ENCODE results near the gene ASCC1. TPM values are rescaled to one million over a fixed set of nuclear protein-coding genes. Genes with fewer than 3 reads are reported as not detected.
A peak's percentile ranks its signal among the peaks of the same experiment; 100 is the strongest.
"Not testable (repeated sequence)": the region's sequence is repeated elsewhere in the genome, so short reads cannot be mapped to it uniquely, and the experiment has no call there.

ASCC1 gene
- total RNA-seq, 3 donors from 2014 or later = 33.8 to 37.0 (median 34.3) TPM

DNA sequence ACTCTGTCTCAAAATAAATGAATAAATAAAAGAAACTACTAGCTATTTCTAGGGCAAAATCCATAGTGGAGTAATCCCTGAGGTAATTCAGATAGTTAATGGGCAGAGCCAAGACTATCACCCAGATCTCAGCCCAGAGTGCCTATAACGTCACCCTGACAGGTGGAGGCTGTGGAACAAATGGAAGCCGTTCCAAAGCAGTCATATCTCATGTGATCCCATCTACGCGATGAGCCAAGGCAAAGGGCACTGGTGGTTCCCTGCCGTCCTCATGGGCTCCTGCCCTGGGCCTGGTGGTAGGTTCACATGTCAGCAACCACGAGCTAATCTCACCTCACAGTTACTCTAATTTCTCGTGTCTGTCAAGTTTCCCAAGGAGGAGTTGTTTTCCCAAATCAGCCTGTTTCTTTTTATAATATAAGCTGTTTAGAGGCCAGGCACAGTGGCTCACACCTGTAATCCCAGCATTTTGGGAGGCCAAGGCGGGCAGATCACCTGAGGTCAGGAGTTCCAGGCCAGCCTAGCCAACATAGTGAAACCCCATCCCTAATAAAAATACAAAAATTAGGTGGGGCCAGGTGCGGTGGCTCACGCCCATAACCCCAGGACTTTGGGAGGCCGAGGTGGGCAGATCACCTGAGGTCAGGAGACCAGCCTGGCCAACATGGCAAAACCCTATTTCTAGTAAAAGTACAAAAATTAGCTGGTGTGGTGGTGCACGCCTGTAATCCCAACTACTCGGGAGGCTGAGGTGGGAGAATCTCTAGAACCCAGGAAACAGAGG is 22.5 kb upstream of the ASCC1 start:
- Mint-ChIP-seq H3K36me3 (ENCODE audit: insufficient read depth) (peaks cover 20% of the 10 kb centered on the region), H3K27me3 (ENCODE audit: low read depth) (no peaks in the 10 kb centered on the region), H3K9me3 (no peaks in the 10 kb centered on the region), H3K4me3 (no peak overlapping the region), H3K4me1 (ENCODE audit: low read depth) (peaks cover 29% of the 10 kb centered on the region)
- DNase-seq (no peak), ATAC-seq (no peak)

DNA sequence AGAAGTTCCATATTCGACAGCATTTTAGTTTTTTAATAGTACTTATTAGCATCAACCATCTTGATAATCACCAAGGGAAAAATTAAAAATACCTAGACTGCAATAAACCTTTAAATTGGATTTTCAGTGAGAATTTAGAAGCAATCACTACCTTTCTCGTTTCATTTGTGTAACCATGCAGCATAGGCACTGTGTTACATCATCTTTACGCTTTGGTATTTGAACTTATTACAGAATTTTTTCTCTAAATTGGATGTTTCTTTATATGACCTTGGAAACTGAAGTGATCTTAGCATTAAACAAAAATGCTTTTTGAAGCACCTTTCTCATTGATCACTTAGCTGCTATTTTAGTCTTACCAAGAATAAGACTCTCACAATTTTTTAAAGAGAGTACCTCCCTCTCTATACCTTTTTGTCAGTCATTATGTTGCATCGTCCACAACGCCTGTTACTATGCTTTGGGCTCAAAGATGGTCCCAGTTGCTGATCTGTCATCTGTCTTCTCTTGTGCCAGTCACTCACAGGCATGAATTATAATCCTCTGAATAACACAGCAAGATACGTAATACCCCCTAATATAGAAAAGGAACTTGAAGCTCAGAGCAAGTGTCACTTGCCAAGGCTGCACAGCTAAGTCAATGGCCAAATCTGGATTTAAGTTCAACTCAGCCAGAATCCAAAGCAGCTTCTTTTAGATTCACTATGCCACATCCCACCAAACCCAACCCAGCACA is 19.6 kb upstream of the ASCC1 start:
- no peak for ATAC-seq
- H3K4me1 Mint-ChIP-seq (ENCODE audit: low read depth) = peaks cover 8% of the 10 kb centered on the region
- no peak overlapping the region for H3K4me3 Mint-ChIP-seq
- no peak for DNase-seq
- no peaks in the 10 kb centered on the region for H3K27me3 Mint-ChIP-seq (ENCODE audit: low read depth)
- no peaks in the 10 kb centered on the region for H3K9me3 Mint-ChIP-seq
- H3K36me3 Mint-ChIP-seq (ENCODE audit: insufficient read depth) = peaks cover 30% of the 10 kb centered on the region

DNA sequence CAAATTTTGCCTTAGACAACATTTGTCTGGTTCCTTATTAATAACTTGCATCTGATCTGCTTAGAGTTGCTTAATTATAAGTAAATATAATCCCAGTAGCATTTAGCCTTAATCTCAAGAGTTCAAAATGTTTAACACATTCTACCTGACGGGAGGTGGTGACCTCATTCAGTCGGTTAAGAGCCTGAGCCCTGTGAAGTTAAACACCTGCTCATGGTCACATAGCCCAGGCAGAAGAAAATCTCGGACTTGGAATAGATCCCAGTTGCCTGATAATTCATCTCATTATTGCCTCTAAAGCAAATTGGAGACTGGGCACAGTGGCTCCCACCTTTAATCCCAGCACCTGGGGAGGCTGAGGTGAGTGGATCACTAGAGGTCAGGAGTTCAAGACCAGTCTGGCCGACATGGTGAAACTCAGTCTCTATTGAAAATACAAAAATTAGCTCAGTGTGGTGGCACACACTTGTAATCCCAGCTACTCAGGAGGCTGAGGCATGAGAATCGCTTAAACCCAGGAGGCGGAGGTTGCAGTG is 18.6 kb upstream of the ASCC1 start:
- no peaks in the 10 kb centered on the region for H3K9me3 Mint-ChIP-seq
- H3K4me1 Mint-ChIP-seq (ENCODE audit: low read depth) = peaks cover 8% of the 10 kb centered on the region
- H3K36me3 Mint-ChIP-seq (ENCODE audit: insufficient read depth) = peaks cover 30% of the 10 kb centered on the region
- no peak for DNase-seq
- no peaks in the 10 kb centered on the region for H3K27me3 Mint-ChIP-seq (ENCODE audit: low read depth)
- H3K4me3 Mint-ChIP-seq = no peak overlapping the region
- no peak for ATAC-seq

DNA sequence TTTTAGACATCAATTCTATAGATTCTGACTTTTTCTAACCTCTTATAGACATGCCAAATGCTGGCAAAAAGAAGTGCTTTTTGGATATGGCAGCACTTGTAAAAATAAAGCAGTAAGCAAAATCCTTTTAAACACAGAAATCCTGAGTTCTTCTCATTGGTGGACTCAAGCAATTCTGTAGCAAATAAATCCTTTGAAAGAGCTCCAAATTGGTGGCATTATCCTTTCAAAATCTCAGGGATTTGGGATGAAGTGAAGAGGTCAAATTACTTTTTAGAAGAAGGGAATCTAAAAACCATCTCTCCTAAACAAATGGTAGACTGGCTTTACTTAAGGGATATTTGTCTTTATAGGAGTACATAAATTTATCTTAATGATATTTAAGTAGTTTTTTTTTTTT is 17.5 kb upstream of the ASCC1 start:
- Mint-ChIP-seq H3K36me3 (ENCODE audit: insufficient read depth) (peaks cover 34% of the 10 kb centered on the region), H3K4me3 (no peak overlapping the region), H3K9me3 (no peaks in the 10 kb centered on the region), H3K4me1 (ENCODE audit: low read depth) (peaks cover 15% of the 10 kb centered on the region), H3K27me3 (ENCODE audit: low read depth) (no peaks in the 10 kb centered on the region)
- DNase-seq (no peak), ATAC-seq (no peak)

DNA sequence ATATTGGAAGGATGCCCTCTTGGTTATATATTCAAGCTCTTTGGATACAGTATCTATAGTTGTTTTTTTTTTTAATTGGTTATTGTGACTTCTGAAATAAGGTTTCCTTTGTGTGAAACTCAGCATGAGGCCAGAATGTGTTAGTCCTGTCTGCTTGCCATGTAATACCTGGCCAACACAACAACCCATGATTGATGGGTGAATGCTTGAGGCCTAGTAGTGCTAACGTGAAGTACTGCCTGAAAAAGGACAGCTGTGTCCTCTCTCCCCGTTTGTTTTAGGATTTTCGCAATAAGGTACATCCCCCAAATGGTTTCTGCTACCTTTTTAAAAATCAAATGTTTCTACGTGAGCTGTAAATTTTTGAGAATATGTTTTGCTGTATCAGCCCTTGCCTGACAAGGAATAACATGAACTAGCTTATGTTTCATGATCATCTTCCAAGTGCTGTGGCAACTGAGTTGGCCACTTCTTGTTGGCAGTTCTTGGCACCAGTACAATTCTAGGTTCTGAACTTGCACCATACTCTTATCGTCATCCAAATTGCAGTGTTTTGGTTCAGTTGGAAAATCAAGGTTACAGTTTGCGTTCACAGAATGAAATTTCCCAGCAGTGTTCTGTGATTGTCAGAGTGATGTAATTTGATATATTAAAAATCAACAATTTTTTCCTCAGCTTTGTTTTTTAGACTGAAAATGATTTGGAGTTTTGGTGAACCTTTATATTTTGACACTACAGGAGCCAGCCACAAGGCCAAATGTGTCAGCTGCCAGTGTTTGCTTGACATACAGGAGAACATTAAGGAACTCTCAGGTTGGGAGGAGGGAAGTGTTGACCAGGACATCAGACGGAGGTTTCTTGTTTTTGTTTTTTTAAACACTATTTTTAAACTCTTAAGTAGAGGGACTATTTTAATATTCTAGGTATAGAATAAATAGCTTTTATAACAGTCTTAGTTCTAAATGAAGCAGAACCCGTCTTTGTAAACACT is 13.5 kb upstream of the ASCC1 start:
- Mint-ChIP-seq H3K36me3 (ENCODE audit: insufficient read depth) (peaks cover 25% of the 10 kb centered on the region), H3K4me3 (no peak overlapping the region), H3K27me3 (ENCODE audit: low read depth) (no peaks in the 10 kb centered on the region), H3K4me1 (ENCODE audit: low read depth) (peaks cover 34% of the 10 kb centered on the region), H3K9me3 (no peaks in the 10 kb centered on the region)
- DNase-seq = no peak
- ATAC-seq = no peak

DNA sequence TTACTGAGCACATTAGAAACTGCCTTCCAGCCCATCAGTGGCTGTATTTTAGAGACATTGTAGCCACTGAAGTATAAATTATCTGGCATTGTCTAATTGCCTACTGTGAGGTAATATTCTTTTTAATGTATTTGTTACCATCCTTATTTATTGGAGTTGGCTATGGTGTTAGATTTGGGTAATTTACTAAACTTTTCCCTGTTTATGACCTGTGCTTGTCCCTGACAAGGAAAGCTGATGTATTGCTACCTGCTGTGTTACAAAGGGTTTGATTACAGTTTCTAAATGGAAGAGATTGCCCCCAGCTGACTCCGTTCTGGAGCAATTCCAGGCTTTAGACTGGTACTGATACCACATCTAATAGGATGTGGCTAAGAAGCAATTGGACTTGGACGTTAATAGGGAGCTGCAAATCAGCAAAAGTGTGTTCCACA is 12.3 kb upstream of the ASCC1 start:
- Mint-ChIP-seq H3K36me3 (ENCODE audit: insufficient read depth) (peaks cover 30% of the 10 kb centered on the region), H3K9me3 (no peaks in the 10 kb centered on the region), H3K27me3 (ENCODE audit: low read depth) (no peaks in the 10 kb centered on the region), H3K4me3 (no peak overlapping the region), H3K4me1 (ENCODE audit: low read depth) (peaks cover 43% of the 10 kb centered on the region)
- DNase-seq (no peak), ATAC-seq (no peak)

DNA sequence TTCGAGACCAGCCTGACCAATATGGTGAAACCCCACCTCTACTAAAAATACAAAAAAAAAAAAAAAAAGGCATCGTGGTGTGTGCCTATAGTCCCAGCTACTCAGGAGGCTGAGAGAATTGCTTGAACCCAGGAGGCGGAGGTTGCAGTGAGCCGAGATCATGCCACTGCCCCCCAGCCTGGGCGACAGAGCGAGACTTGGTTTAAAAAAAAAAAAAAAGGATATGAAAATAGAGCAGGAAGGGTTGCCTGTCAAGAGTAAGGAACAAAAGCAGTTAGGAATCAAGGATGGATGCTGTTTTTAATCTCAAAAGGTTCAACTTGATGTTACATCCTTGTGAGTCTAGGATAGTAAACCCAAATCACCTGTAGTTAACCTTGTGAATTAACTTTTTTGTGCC is 11.8 kb upstream of the ASCC1 start:
- peaks cover 47% of the 10 kb centered on the region for H3K4me1 Mint-ChIP-seq (ENCODE audit: low read depth)
- no peak overlapping the region for H3K4me3 Mint-ChIP-seq
- H3K9me3 Mint-ChIP-seq = no peaks in the 10 kb centered on the region
- ATAC-seq (no peak), DNase-seq (no peak)
- no peaks in the 10 kb centered on the region for H3K27me3 Mint-ChIP-seq (ENCODE audit: low read depth)
- peaks cover 26% of the 10 kb centered on the region for H3K36me3 Mint-ChIP-seq (ENCODE audit: insufficient read depth)

DNA sequence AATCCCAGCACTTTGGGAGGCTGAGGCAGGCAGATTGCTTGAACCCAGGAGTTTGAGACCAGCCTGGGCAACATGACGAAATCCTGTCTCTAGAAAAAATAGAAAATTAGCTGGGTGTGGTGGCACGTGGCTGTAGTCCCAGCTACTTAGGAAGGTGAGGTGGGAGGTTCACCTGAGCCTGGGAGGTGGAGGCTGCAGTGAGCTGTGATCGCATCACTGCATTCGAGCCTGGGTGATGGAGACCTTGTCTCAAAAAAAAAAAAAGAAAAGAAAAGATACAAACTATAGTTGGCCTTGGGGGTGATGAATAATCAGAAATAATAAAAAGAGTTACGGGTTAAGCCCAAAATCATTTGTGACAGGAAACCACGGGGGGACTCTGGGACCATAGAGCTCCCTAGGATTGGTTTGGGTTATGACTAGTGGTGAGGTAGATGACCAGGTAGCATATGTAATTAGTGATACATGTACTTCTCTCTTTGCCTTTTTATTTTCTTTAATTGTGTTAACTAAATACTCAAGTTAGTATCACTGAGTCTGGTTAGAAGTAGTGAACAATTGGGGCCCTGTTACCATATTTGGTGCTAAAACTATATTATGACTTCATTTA is 10.4 kb upstream of the ASCC1 start:
- no peaks in the 10 kb centered on the region for H3K27me3 Mint-ChIP-seq (ENCODE audit: low read depth)
- ATAC-seq = no peak
- H3K9me3 Mint-ChIP-seq = no peaks in the 10 kb centered on the region
- H3K4me1 Mint-ChIP-seq (ENCODE audit: low read depth) = peaks cover 51% of the 10 kb centered on the region
- H3K36me3 Mint-ChIP-seq (ENCODE audit: insufficient read depth) = peaks cover 25% of the 10 kb centered on the region
- no peak for DNase-seq
- no peak overlapping the region for H3K4me3 Mint-ChIP-seq

DNA sequence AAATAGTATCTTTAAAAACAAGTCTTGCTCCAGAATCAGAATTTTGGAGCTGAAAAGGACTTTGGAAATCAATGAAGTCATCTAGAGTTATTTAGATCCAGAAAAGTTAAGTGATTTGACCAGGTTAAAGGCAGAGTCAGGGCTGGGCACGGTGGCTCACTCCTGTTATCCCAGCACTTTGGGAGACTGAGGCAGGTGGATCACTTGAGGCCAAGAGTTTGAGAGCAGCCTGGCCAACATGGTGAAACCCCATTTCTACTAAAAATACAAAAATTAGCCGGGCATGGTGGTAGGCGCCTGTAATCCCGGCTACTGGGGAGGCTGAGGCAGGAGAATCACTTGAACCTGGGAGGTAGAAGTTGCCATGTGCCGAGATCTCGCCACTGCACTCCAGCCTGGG is 8.1 kb upstream of the ASCC1 start:
- Mint-ChIP-seq H3K36me3 (ENCODE audit: insufficient read depth) (peaks cover 18% of the 10 kb centered on the region), H3K4me1 (ENCODE audit: low read depth) (peaks cover 52% of the 10 kb centered on the region)
- not testable (repeated sequence) for DNase-seq; H3K9me3 Mint-ChIP-seq; H3K27me3 Mint-ChIP-seq (ENCODE audit: low read depth); H3K4me3 Mint-ChIP-seq; ATAC-seq

DNA sequence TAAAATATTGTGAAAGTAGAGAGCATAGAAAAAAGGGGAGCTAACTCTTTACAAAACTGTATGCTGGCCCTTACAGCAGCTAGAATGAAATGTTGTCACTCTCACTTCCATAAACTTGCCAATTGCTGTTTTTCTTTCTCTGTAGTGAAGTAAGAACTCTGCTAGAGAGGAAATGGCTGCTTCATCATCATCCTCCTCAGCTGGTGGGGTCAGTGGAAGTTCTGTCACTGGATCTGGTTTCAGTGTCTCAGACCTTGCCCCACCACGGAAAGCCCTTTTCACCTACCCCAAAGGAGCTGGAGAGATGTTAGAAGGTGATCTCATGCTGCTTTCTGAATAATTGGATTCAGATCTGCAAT is 7.6 kb upstream of the ASCC1 start:
- Mint-ChIP-seq H3K36me3 (ENCODE audit: insufficient read depth) (peaks cover 19% of the 10 kb centered on the region), H3K4me1 (ENCODE audit: low read depth) (peaks cover 53% of the 10 kb centered on the region), H3K27me3 (ENCODE audit: low read depth) (no peaks in the 10 kb centered on the region), H3K9me3 (no peaks in the 10 kb centered on the region), H3K4me3 (peak overlapping the region; percentile 44)
- DNase-seq (no peak), ATAC-seq (peak; percentile 38 to 63)

DNA sequence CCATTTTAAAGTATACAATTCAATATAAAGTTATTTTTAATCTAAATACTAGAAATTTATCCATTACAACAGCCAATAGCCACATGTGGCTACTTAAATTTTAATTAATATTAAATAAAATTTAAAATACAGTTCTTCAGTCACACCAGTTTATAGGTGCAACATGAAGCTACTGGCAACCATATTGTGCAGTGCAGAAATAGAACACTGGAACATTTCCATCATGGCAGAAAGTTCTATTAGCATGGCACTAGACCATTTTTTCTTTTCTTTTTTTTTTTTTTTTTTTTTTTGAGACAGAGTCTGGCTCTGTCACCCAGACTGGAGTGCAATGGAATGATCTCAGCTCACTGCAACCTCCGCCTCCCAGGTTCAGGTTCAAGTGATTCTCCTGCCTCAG is 5.2 kb upstream of the ASCC1 start:
- DNase-seq = no peak
- Mint-ChIP-seq H3K4me1 (ENCODE audit: low read depth) (peaks cover 53% of the 10 kb centered on the region), H3K27me3 (ENCODE audit: low read depth) (no peaks in the 10 kb centered on the region), H3K4me3 (no peak overlapping the region), H3K36me3 (ENCODE audit: insufficient read depth) (peaks cover 16% of the 10 kb centered on the region), H3K9me3 (no peaks in the 10 kb centered on the region)
- ATAC-seq = no peak

DNA sequence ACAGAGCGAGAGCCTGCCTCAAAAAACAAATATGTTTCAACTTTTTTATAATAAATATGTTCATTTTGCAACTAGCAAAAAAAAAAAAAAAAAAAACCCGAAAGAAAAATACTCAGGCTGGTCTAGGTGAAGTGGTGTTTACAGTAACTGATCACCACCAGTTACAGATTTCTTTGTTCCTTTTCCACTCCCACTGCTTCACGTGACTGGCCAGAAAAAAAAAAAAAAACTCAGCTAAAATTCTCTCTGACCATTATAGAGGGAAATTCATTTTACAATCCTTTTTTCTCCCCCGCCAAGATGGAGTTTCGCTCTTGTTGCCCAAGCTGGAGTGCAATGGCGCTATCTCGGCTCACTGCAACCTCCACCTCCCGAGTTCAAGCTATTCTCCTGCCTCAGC is 4.6 kb upstream of the ASCC1 start:
- H3K4me1 Mint-ChIP-seq (ENCODE audit: low read depth) = peaks cover 53% of the 10 kb centered on the region
- no peaks in the 10 kb centered on the region for H3K9me3 Mint-ChIP-seq
- no peak overlapping the region for H3K4me3 Mint-ChIP-seq
- ATAC-seq (no peak), DNase-seq (no peak)
- peaks cover 16% of the 10 kb centered on the region for H3K36me3 Mint-ChIP-seq (ENCODE audit: insufficient read depth)
- no peaks in the 10 kb centered on the region for H3K27me3 Mint-ChIP-seq (ENCODE audit: low read depth)

DNA sequence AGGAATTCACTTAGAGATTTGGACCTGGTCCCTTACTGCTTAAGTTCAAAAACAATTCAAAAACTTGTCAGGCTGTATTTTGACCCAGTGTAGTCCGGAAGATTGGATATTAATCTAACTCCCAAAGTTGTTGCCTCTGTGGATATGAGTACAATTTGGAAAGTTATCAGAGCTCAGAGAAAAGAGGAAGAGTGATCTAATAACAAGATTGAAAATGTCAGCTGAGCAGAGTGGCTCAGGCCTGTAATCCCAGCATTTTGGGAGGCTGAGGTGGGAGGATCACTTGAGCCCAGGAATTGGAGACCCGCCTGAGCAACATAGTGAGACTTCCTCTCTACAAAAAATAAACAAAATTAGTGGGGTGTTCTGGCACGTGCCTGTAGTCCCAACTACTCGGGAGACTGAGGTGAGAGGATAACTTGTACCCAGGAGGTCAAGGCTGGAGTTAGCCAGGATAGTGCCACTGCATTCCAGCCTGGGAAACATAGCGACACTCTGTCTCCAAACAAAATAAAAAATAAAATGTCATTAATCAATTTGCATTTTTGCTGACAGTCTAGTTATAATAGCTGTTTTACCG is 3.2 kb upstream of the ASCC1 start:
- Mint-ChIP-seq H3K4me3 (peak overlapping the region; percentile 66), H3K4me1 (ENCODE audit: low read depth) (peaks cover 60% of the 10 kb centered on the region), H3K27me3 (ENCODE audit: low read depth) (no peaks in the 10 kb centered on the region), H3K36me3 (ENCODE audit: insufficient read depth) (peaks cover 16% of the 10 kb centered on the region), H3K9me3 (no peaks in the 10 kb centered on the region)
- DNase-seq = no peak
- no peak for ATAC-seq
